ENCODE data around the gene SLCO1B3.
"Not testable (repeated sequence)": the region's sequence is repeated elsewhere in the genome, so short reads cannot be mapped to it uniquely, and the experiment has no call there.

The SLCO1B3 gene

GRCh38 chr12:20810487-20810886 lies at the start of gene SLCO1B3:
Gene SLCO1B3, plus strand, starts transcription at chr12:20810705. Its CDS starts 5,034 bp downstream, at chr12:20815739.
- H3K36me3 ChIP-seq (ENCODE audit: control insufficient read depth in 2 of 2, insufficient read depth in 2 of 2, low read length in 2 of 2): no peaks in the 10 kb centered on the region
- H3K4me1 ChIP-seq (ENCODE audit: control insufficient read depth in 2 of 2, insufficient read depth in 2 of 2, low read length in 2 of 2): no peaks in the 10 kb centered on the region
- H3K27ac ChIP-seq (ENCODE audit: low read depth in 2 of 2, low read length in 2 of 2): no peak within 1 kb of the TSS
- H3K9me3 ChIP-seq (ENCODE audit: control insufficient read depth in 2 of 2, low read length in 2 of 2): no peaks in the 10 kb centered on the region
- no peak within 1 kb of the TSS for H3K9ac ChIP-seq (ENCODE audit: low read depth in 1 of 2, low read length in 2 of 2)
- H3K4me3 ChIP-seq (ENCODE audit: low read length in 2 of 2): no peak within 1 kb of the TSS
- no peaks in the 10 kb centered on the region for H3K27me3 ChIP-seq (ENCODE audit: control insufficient read depth in 2 of 2, insufficient read depth in 2 of 2, low read length in 2 of 2)

GRCh38 chr12:20777420-20777819 lies 33.1 kb upstream of the SLCO1B3 start:
- no peaks in the 10 kb centered on the region for H3K36me3 ChIP-seq (ENCODE audit: control insufficient read depth in 2 of 2, insufficient read depth in 2 of 2, low read length in 2 of 2)
- no peak overlapping the region for H3K9ac ChIP-seq (ENCODE audit: low read depth in 1 of 2, low read length in 2 of 2)
- no peaks in the 10 kb centered on the region for H3K27me3 ChIP-seq (ENCODE audit: control insufficient read depth in 2 of 2, insufficient read depth in 2 of 2, low read length in 2 of 2)
- H3K9me3 ChIP-seq (ENCODE audit: control insufficient read depth in 2 of 2, low read length in 2 of 2): no peaks in the 10 kb centered on the region
- H3K27ac ChIP-seq (ENCODE audit: low read depth in 2 of 2, low read length in 2 of 2): no peak overlapping the region
- no peak overlapping the region for H3K4me3 ChIP-seq (ENCODE audit: low read length in 2 of 2)
- H3K4me1 ChIP-seq (ENCODE audit: control insufficient read depth in 2 of 2, insufficient read depth in 2 of 2, low read length in 2 of 2): no peaks in the 10 kb centered on the region

GRCh38 chr12:20778969-20779368 lies 31.5 kb upstream of the SLCO1B3 start:
- Histone ChIP-seq H3K36me3 (ENCODE audit: control insufficient read depth in 2 of 2, insufficient read depth in 2 of 2, low read length in 2 of 2) (no peaks in the 10 kb centered on the region), H3K9ac (ENCODE audit: low read depth in 1 of 2, low read length in 2 of 2) (no peak overlapping the region), H3K27me3 (ENCODE audit: control insufficient read depth in 2 of 2, insufficient read depth in 2 of 2, low read length in 2 of 2) (no peaks in the 10 kb centered on the region), H3K4me1 (ENCODE audit: control insufficient read depth in 2 of 2, insufficient read depth in 2 of 2, low read length in 2 of 2) (no peaks in the 10 kb centered on the region), H3K27ac (ENCODE audit: low read depth in 2 of 2, low read length in 2 of 2) (no peak overlapping the region), H3K9me3 (ENCODE audit: control insufficient read depth in 2 of 2, low read length in 2 of 2) (no peaks in the 10 kb centered on the region), H3K4me3 (ENCODE audit: low read length in 2 of 2) (no peak overlapping the region)

GRCh38 chr12:20779971-20780370 lies 30.5 kb upstream of the SLCO1B3 start:
- H3K27me3 ChIP-seq (ENCODE audit: control insufficient read depth in 2 of 2, insufficient read depth in 2 of 2, low read length in 2 of 2); H3K4me3 ChIP-seq (ENCODE audit: low read length in 2 of 2); H3K9me3 ChIP-seq (ENCODE audit: control insufficient read depth in 2 of 2, low read length in 2 of 2); H3K36me3 ChIP-seq (ENCODE audit: control insufficient read depth in 2 of 2, insufficient read depth in 2 of 2, low read length in 2 of 2); H3K9ac ChIP-seq (ENCODE audit: low read depth in 1 of 2, low read length in 2 of 2); H3K4me1 ChIP-seq (ENCODE audit: control insufficient read depth in 2 of 2, insufficient read depth in 2 of 2, low read length in 2 of 2); H3K27ac ChIP-seq (ENCODE audit: low read depth in 2 of 2, low read length in 2 of 2): not testable (repeated sequence)

GRCh38 chr12:20783796-20784357 lies 26.6 kb upstream of the SLCO1B3 start:
- not testable (repeated sequence) for H3K27ac ChIP-seq (ENCODE audit: low read depth in 2 of 2, low read length in 2 of 2); H3K4me1 ChIP-seq (ENCODE audit: control insufficient read depth in 2 of 2, insufficient read depth in 2 of 2, low read length in 2 of 2); H3K9ac ChIP-seq (ENCODE audit: low read depth in 1 of 2, low read length in 2 of 2); H3K27me3 ChIP-seq (ENCODE audit: control insufficient read depth in 2 of 2, insufficient read depth in 2 of 2, low read length in 2 of 2); H3K4me3 ChIP-seq (ENCODE audit: low read length in 2 of 2); H3K36me3 ChIP-seq (ENCODE audit: control insufficient read depth in 2 of 2, insufficient read depth in 2 of 2, low read length in 2 of 2); H3K9me3 ChIP-seq (ENCODE audit: control insufficient read depth in 2 of 2, low read length in 2 of 2)

- Histone ChIP-seq H3K4me3 (ENCODE audit: low read length in 2 of 2) (no peak overlapping the region), H3K27ac (ENCODE audit: low read depth in 2 of 2, low read length in 2 of 2) (no peak overlapping the region), H3K9ac (ENCODE audit: low read depth in 1 of 2, low read length in 2 of 2) (no peak overlapping the region), H3K27me3 (ENCODE audit: control insufficient read depth in 2 of 2, insufficient read depth in 2 of 2, low read length in 2 of 2) (no peaks in the 10 kb centered on the region), H3K4me1 (ENCODE audit: control insufficient read depth in 2 of 2, insufficient read depth in 2 of 2, low read length in 2 of 2) (no peaks in the 10 kb centered on the region), H3K9me3 (ENCODE audit: control insufficient read depth in 2 of 2, low read length in 2 of 2) (no peaks in the 10 kb centered on the region), H3K36me3 (ENCODE audit: control insufficient read depth in 2 of 2, insufficient read depth in 2 of 2, low read length in 2 of 2) (no peaks in the 10 kb centered on the region)
These were observed 17.5 kb upstream of the SLCO1B3 start for GRCh38 chr12:20792971-20793370.

GRCh38 chr12:20798554-20798953 lies 12.0 kb upstream of the SLCO1B3 start:
- H3K4me1 ChIP-seq (ENCODE audit: control insufficient read depth in 2 of 2, insufficient read depth in 2 of 2, low read length in 2 of 2): no peaks in the 10 kb centered on the region
- no peak overlapping the region for H3K4me3 ChIP-seq (ENCODE audit: low read length in 2 of 2)
- no peaks in the 10 kb centered on the region for H3K9me3 ChIP-seq (ENCODE audit: control insufficient read depth in 2 of 2, low read length in 2 of 2)
- H3K36me3 ChIP-seq (ENCODE audit: control insufficient read depth in 2 of 2, insufficient read depth in 2 of 2, low read length in 2 of 2): no peaks in the 10 kb centered on the region
- no peak overlapping the region for H3K27ac ChIP-seq (ENCODE audit: low read depth in 2 of 2, low read length in 2 of 2)
- H3K9ac ChIP-seq (ENCODE audit: low read depth in 1 of 2, low read length in 2 of 2): no peak overlapping the region
- H3K27me3 ChIP-seq (ENCODE audit: control insufficient read depth in 2 of 2, insufficient read depth in 2 of 2, low read length in 2 of 2): no peaks in the 10 kb centered on the region

- no peak overlapping the region for H3K9ac ChIP-seq (ENCODE audit: low read depth in 1 of 2, low read length in 2 of 2)
- H3K36me3 ChIP-seq (ENCODE audit: control insufficient read depth in 2 of 2, insufficient read depth in 2 of 2, low read length in 2 of 2): no peaks in the 10 kb centered on the region
- no peaks in the 10 kb centered on the region for H3K4me1 ChIP-seq (ENCODE audit: control insufficient read depth in 2 of 2, insufficient read depth in 2 of 2, low read length in 2 of 2)
- H3K4me3 ChIP-seq (ENCODE audit: low read length in 2 of 2): no peak overlapping the region
- no peak overlapping the region for H3K27ac ChIP-seq (ENCODE audit: low read depth in 2 of 2, low read length in 2 of 2)
- no peaks in the 10 kb centered on the region for H3K9me3 ChIP-seq (ENCODE audit: control insufficient read depth in 2 of 2, low read length in 2 of 2)
- no peaks in the 10 kb centered on the region for H3K27me3 ChIP-seq (ENCODE audit: control insufficient read depth in 2 of 2, insufficient read depth in 2 of 2, low read length in 2 of 2)
These were observed 10.3 kb upstream of the SLCO1B3 start for GRCh38 chr12:20800160-20800559.

GRCh38 chr12:20801035-20801434 lies 9.5 kb upstream of the SLCO1B3 start:
- no peak overlapping the region for H3K4me3 ChIP-seq (ENCODE audit: low read length in 2 of 2)
- H3K36me3 ChIP-seq (ENCODE audit: control insufficient read depth in 2 of 2, insufficient read depth in 2 of 2, low read length in 2 of 2): no peaks in the 10 kb centered on the region
- H3K27me3 ChIP-seq (ENCODE audit: control insufficient read depth in 2 of 2, insufficient read depth in 2 of 2, low read length in 2 of 2): no peaks in the 10 kb centered on the region
- no peaks in the 10 kb centered on the region for H3K9me3 ChIP-seq (ENCODE audit: control insufficient read depth in 2 of 2, low read length in 2 of 2)
- H3K4me1 ChIP-seq (ENCODE audit: control insufficient read depth in 2 of 2, insufficient read depth in 2 of 2, low read length in 2 of 2): no peaks in the 10 kb centered on the region
- H3K9ac ChIP-seq (ENCODE audit: low read depth in 1 of 2, low read length in 2 of 2): no peak overlapping the region
- no peak overlapping the region for H3K27ac ChIP-seq (ENCODE audit: low read depth in 2 of 2, low read length in 2 of 2)

- H3K27me3 ChIP-seq (ENCODE audit: control insufficient read depth in 2 of 2, insufficient read depth in 2 of 2, low read length in 2 of 2): no peaks in the 10 kb centered on the region
- H3K36me3 ChIP-seq (ENCODE audit: control insufficient read depth in 2 of 2, insufficient read depth in 2 of 2, low read length in 2 of 2): no peaks in the 10 kb centered on the region
- H3K4me1 ChIP-seq (ENCODE audit: control insufficient read depth in 2 of 2, insufficient read depth in 2 of 2, low read length in 2 of 2): no peaks in the 10 kb centered on the region
- H3K9ac ChIP-seq (ENCODE audit: low read depth in 1 of 2, low read length in 2 of 2): no peak overlapping the region
- no peaks in the 10 kb centered on the region for H3K9me3 ChIP-seq (ENCODE audit: control insufficient read depth in 2 of 2, low read length in 2 of 2)
- no peak overlapping the region for H3K4me3 ChIP-seq (ENCODE audit: low read length in 2 of 2)
- H3K27ac ChIP-seq (ENCODE audit: low read depth in 2 of 2, low read length in 2 of 2): no peak overlapping the region
These were observed 4.6 kb upstream of the SLCO1B3 start for GRCh38 chr12:20805921-20806320.
